Measurements from ENCODE around the gene TMEM121B.

GRCh38 chr22:17086296-17086695 lies 34.9 kb downstream of the TMEM121B start:
- TF ChIP-seq, protein P1, sequence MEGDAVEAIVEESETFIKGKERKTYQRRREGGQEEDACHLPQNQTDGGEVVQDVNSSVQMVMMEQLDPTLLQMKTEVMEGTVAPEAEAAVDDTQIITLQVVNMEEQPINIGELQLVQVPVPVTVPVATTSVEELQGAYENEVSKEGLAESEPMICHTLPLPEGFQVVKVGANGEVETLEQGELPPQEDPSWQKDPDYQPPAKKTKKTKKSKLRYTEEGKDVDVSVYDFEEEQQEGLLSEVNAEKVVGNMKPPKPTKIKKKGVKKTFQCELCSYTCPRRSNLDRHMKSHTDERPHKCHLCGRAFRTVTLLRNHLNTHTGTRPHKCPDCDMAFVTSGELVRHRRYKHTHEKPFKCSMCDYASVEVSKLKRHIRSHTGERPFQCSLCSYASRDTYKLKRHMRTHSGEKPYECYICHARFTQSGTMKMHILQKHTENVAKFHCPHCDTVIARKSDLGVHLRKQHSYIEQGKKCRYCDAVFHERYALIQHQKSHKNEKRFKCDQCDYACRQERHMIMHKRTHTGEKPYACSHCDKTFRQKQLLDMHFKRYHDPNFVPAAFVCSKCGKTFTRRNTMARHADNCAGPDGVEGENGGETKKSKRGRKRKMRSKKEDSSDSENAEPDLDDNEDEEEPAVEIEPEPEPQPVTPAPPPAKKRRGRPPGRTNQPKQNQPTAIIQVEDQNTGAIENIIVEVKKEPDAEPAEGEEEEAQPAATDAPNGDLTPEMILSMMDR (conservative IDR thresholded peaks at IDR 0.05) = no peak
- TF ChIP-seq ZFX (IDR thresholded peaks at IDR 0.05) = no peak

Data from C4-2B (cell line).